NCI-H1092 treated with DMSO at 0.1 percent for 48 hours (cell line): Measurements from ENCODE around the gene SMOC1.

Source experiments
- DNase-seq: peaks from one replicate; lab custom pipeline; 2025; lab: John Stamatoyannopoulos, UW

SMOC1 gene

DNA sequence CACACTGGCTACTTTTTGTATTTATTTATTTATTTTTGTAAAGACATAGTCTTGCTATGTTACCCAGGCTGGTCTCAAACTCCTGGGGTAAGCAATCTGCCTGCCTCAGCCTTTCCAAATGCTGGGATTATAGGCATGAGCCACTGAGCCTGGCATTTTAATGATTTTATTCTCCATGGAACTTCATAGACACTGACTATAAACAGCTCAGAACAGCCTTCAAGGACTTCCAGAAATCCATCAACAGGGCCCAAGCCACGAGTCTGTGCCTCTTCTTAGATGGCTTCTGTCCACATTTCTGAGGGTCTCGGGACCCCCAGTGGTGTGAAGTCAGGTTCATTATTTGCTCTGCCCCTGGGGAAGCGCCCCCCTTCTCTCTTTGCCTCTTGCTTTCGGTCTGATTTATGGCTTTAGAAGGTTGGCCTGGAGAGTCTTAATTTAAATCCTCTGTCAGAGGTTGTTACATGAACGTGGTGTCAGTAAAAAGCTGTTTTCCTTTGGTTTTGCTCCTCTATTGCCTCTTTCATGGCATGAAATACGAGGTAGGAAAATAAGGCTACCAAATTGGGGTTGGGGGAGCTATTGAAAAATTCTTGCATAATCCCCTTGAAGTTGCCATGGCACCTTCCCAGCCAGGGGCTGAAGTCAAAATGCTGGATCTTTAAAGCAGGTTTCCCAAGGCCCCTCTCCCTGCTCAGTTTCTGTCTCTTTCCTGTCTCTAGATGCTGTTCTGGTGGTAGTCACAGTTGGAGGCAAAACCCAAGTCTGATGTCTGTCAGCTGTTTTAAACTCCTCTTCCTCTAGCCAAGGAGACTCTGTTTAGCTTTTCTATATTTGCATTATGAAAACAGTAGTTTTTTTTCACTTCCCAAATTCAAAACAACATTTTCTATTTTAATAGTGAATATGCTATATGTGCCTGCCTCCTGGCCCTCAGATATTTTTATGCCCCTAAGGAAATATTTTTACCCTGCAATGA lies 129.4 kb downstream of the SMOC1 start:
- no peak for DNase-seq

DNA sequence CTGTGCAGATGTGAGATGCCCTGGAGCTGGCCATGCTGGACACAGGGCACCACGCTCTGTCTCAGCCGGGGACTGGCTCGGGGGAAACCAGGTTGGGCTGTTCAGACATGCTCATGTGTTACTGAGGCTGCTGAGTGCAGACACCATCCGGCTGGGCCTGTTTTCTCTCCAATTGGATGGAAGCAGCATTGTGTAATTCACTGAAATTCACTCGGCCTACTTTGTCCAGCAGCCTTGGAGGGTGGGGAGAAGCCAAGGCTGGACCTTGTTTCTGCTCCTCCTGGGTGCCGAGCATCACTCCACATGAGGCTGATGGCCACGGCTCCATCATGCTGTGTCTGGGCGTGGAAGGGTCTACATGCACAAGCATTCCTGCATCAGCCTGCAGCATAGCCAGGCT lies 130.7 kb downstream of the SMOC1 start:
- DNase-seq, result no peak

DNA sequence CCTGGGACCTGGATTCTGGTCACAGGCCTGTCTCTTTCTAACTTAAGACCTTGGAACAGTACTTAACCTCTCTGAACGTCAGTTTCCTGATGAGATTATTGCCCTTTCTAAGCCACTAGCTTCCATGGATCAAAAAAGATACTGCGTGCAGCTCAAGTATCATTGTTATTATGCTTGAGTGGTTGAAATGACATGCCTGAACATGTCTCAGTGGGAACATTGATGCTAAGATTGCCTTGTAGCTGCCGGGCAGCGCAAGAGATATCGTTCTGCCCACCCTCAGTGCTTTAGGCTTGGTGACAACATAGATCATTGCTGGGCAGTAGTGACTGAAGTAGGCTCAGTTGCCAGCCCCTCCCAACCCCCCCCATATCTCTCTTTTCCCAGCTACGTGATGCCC lies 131.9 kb downstream of the SMOC1 start:
- no peak for DNase-seq

DNA sequence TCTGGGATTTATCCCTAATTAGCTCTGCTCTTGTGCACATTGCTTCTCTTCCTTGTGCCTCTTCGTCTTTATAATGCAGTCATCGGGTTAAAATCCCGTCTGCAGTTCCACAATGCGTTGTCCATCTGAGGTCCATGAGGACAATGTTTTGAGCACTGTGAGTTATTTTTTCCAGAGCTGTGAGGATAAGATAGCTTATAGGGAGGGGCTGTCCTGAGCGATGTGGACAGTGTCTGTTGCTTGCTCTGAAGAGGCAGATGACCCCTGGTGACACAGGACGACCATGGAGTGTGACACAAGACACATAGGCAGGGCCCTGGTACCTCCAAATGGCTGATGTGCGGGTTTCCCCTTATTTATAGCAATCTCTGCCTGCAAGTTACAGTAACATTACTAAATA lies 132.5 kb downstream of the SMOC1 start:
- DNase-seq, result no peak

DNA sequence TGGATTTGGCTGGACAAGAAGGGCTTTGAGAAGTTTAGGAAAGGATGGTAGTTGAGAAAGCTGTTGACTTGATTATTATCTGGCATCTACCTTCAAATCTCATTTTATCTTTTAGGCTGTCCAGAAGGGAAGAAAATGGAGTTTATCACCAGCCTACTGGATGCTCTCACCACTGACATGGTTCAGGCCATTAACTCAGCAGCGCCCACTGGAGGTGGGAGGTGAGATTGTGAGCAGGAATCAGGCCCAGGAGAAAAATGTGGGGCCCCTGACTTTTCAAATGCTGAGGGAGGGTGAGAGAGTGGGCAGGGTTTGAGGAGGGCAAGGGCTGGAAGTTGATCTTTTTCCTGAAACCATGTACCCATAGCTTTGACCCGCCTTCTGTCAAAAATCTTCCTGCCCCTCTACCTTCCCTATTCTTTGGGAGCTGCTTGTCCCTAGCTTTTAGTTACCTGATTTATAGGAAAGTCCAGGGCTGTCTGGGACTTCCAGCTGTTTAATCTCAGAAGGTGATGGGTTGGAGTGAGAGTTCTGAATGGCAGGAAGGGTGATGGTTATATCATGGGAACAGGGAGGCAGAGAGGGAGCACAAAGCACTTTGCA lies 134.2 kb downstream of the SMOC1 start:
- DNase-seq, result no peak

DNA sequence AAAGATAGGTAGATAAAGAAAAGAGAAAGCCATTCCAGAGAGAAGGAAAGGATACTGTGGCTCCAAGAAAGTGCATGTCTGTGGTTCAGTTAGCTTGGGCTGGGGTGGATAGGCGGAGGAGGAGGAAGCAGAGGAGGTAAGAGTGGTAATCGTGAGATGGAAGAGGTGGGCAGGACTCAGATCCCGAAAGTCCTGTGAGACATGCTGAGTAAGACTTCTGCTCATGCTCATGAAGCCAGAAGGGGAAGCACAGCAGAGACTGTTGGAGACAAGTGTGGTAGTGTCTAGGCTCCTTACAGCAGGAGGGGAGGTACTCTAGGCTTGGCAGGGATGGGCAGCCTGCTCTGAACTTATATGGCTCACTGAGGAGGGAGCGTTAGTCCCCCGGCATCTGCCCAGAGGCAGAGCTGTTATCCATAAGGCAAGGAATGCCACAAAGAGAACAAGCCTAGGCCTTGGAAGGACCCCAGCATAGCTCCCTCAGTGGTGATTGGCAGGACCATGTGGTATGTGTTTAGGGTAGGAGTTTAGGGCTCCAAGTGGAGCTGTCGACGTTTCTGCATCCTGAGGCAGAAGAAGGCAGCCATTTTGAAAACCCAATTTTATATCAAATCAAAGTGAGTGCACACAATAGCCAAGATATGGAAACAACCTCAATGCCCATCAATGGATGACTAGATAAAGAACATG lies 135.3 kb downstream of the SMOC1 start:
- DNase-seq, result no peak

DNA sequence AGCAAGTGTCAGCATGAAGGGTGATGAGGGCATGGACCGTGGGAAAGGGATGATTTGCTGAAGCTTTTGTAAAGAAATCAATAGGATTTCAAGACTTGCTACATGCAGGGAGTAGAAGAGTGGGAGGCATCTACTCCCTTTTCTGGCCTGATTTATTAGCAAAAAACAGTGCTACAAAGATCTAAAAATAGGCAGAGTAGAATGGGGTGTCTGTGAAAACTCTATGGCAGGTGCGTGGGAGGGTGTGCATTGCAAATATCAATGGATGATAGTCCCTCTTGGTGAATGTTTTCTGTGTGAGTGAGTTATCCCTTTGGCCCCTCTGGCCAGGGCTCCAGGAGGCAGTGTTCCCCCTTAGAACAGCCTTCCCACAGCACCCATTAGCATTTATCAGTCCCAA lies 139.0 kb downstream of the SMOC1 start:
- DNase-seq, result no peak

DNA sequence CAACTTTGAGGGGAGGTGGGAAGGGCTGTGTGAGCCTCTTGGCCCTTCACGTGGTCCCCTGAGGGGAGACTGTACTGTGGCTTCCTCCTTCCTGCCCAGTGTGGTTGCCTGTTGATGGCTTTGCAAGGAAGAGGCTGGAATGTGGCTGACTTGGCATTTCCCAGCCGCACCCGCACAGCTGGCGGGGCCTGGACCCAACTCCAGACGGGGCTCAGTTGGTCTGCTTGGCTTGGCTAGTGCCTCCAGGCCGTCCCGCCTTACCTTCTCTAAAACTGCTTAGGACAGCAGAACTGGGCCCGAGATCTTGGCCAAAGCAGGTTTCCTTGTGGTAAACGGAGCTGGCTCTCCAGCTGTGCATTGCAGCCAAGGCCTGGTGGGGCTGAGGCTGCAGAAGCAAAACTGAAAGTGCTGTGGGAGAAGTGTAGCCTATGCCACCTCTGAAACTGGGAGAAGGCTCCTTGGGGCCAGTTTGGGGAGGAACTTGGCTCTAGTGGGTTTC lies 139.5 kb downstream of the SMOC1 start:
- DNase-seq, result no peak

DNA sequence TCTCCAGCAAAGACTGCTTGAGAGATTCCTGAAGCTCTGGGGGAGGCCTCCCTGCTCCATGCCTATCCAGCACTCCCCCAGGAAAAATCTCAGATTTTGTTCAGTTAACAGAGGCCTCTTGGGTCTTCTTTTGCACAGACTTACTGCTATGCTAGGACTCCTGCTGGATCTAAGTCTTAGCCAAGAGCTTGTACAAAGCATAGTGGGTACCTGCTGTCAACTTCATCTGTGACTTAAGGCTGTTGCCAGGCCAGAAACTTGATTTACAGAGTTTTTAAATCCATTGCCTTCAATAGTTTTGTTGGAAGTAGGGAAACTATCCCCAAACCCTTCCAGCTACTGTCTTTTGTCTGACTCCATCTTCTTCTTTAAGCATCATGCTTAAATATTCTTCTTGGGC lies 140.5 kb downstream of the SMOC1 start:
- no peak for DNase-seq

DNA sequence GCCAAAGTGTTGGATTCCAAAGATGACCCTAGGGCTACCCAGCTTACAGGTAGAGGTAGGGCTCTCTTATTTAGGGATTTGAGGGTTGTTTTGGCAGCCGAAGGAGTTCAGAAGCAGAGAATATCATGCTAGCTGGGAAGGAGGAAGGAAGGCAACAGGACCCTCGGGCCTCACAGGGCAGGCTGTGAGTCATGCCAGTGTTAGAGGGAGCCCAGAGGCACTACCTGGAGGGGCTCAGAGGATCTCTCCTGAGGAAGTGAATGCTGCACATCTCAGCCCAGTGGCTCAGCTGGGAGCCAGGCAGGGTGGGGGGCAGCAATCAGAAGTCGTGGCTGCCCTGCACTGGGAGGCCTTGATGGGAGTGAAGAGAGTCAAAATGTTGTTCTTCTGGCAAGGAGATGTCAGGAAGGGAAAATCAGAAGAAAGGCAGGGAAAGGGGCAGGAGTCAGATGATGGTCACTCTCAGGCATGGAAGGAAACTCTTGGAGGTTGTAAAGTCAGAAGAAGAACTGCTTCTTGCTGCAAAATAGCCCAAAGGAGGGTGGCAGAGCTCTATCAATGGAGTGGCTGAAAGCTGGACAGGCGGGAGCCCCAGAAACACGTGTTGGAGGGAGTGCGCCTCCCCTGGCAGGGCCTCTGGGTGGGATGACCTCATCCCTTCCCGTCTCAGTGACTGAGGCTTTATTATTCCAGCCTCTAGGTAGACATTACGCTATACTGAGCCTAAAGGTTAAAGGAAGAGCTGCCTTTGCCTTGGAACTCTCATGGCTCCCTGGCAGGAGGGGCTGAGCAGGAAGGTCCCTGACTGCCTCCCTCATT lies 141.3 kb downstream of the SMOC1 start:
- DNase-seq, result no peak

DNA sequence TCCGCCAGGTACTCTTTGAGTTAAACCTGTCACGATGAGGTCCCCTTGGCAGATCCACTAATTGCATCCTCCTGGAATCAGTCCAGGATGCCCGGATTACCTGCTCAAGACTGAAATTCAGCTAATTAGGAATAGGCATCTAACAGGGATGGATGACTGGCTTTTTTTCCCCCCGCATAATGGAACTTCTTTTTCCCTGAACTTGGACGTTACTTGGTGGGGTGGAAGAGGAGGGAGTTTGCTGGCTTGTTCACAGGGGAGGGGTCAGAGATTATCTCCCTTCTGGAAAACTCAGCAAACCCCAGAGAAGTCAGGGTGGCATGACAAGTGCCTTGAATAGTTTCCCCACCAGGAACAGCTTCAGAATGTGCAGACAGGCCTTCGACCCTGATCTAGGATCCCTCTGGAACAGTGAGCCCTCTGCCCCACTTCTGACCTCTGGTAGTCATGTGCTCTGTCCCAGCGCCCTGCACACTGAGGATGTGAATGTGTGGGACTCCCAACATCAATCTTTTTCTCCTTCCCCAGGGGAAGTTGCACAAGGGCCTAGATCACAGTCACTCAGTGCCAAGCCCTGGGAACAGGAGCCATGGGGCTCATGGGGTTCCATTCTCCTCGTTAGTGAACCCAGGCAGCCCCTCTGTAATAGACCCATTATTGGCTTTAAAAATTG lies 142.5 kb downstream of the SMOC1 start:
- DNase-seq, result no peak

DNA sequence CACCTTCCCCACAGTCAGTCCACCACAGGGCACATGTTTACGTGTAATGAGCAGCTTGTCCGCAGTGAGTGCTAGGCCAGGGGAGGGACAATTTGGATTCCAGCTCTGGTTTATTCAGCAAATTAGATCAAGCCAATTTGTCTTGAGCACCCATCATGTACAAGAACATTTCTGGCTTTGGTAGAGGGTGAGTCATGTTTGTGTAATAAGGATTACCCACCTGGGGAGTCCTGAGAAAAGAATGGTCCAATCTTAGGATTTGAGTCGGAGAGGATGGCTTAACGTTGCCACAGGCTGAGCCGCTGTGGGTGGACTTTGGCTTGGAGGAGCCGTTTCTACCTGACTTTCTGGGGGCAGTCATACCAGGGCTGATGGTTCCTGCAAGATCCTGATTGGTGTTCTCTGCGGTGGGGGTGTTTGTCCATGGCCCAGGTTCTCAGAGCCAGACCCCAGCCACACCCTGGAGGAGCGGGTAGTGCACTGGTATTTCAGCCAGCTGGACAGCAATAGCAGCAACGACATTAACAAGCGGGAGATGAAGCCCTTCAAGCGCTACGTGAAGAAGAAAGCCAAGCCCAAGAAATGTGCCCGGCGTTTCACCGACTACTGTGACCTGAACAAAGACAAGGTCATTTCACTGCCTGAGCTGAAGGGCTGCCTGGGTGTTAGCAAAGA lies 143.7 kb downstream of the SMOC1 start:
- no peak for DNase-seq

DNA sequence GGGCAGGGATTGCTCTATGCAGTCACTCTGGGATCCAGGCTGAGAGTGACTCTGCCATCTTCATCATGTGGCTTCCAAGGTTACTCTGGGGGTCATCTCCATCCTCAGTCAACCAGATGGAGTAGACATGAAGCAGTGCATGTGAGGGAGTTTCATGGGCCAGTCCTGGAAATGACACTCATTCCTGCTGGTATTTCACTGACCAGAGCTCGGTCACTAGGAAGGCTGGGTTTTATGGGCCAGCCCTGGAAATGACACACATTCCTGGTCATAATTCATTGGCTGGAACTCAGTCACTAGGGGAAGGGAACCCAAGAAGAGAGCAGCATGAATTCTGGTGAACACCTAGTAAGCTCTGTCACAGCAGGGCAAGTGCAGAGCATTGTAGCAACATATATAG lies 144.7 kb downstream of the SMOC1 start:
- no peak for DNase-seq

DNA sequence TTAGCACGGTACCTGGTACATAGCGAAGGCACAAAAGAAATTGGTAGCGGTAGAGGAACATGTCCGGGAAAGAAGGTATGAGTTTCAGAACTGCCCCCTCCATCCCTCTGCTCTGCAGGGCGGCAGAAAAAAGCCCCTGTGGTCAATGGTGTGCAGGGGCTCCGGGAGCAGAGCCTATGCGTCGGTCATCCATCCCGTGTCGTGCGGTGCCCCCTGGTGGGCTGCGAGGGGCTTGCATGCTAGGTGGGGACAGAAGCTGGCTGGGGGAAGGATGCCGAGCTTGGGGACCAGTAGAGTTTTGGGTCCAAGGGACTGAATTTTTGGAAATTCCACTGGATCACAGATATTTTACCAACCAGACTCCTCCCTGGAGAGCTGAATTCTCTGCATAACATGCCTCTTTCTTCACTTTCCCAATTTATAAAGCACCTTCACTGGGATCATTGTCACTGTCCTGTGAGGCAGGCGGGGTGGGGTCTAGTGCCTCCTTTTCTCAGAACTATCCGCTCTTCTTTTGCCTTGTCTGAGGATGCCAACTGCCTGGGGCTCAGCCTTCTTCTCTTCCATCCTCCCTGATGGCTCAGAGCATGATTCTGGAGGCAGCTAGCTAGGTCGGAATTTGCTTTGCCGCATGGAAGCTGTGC lies 148.7 kb downstream of the SMOC1 start:
- DNase-seq, result peak; percentile 37

DNA sequence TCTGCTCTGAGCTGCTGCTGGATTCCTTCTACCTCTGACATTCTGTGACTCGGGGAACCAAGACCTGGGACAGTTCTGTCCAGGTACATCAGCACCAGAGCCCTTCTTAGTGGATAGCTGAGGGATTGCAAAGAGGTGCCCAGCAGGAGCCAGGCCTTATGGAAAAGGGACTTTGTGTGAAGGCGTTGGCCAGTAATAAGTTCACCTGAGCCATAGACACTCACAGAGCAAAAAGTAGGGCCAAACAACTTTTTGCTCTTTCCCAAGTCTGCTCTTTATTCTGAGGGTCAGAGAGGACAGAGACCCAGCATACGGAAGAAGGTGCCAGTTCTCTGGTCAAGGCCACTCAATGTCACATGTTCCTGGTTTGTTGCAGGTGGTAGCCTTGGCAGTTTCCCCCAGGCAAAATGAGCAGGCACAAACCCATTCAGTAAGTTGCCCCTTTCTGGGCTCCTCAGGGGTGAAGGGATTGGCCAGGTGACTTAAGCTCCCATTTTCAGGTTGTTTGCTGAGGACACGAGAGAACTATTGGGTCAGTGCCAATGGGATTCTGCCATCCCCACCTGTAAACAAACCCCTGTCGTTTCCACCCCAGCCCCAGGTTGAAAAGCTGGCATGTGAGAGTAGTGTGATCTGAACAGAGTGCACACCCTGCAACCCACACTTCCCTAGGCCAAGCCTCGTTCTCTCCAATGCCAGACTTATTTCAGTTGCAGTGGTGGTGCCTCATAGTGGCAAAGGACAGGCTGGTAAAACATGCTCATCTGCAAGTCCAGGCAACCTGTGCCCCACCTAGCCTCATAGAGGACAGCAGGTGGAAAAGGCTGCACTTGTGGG lies 150.3 kb downstream of the SMOC1 start:
- DNase-seq, result no peak

DNA sequence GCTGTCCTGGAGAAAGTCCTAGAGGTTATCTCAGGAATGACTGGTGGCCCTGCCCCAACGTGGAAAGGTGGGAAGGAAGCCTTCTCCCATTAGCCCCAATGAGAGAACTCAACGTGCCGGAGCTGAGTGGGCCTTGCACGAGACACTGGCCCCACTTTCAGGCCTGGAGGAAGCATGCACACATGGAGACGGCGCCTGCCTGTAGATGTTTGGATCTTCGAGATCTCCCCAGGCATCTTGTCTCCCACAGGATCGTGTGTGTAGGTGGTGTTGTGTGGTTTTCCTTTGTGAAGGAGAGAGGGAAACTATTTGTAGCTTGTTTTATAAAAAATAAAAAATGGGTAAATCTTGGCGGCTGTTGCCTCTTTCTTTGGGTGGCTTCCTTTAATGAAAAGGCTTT lies 152.8 kb downstream of the SMOC1 start:
- no peak for DNase-seq

DNA sequence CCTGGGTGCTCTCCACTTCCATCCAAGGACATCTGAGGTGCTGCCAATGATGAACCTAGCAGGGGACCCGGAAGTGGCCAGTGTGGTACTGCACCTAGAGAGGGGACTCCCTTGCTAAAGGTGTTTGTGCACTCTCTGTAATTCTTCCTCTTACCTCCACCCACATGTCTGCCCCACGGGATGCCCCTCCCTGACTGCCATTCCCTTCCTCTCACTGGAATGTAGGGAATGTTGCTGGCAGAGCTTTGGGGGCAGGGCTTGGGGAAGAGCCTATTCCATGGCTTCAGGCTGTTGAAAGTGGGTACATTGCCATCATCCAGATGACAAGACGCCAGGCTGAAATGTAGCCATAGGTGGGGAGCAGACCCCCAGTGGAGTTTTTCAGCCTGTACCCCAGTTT lies 153.2 kb downstream of the SMOC1 start:
- DNase-seq, result no peak

DNA sequence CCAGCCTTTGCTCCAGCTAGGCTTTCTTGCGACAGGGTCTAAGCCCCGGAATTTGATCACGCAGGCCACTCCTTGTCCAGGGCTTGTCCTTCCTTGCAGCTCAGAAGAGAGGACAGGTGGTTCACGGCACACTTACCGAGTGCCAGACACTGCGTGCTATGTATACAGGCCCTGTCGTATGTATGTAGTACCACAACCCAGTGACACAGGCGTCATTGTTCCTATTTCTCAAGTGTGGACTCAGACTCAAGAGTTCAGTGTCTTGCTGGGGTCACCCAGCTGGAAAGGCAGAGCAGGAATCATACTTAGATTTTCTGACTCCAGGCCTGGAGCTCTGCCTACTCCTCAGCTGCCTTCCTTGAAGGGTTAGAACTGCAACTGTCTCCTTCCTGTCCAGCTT lies 153.9 kb downstream of the SMOC1 start:
- DNase-seq, result no peak

DNA sequence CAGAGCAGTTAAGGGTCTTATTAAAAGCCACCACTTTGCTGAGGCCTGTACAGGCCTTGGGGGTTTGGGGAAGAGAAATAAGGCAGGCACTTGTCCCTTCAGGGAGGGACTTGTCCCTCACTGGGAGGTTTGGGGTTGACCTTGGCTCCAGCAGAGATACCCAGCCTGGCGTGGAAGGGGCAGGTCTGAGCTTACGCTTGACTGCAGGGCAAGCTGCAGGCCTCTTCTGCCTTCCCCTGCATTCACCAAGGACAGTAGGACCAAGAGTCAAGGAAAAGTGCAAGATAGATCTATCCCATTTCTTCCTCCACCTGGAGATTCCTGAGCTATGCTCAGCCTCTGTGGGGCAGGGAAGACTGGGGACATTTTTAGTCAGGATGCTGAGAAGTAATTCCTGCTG lies 154.3 kb downstream of the SMOC1 start:
- DNase-seq, result no peak
